Midbrain (tissue), 1 donor: ENCODE results near the gene KRTAP5-1.
A peak's percentile ranks its signal among the peaks of the same experiment; 100 is the strongest.

Experiments
- DNase-seq: peaks from one replicate; lab custom pipeline; 2025; lab: John Stamatoyannopoulos, UW

The KRTAP5-1 gene

DNA sequence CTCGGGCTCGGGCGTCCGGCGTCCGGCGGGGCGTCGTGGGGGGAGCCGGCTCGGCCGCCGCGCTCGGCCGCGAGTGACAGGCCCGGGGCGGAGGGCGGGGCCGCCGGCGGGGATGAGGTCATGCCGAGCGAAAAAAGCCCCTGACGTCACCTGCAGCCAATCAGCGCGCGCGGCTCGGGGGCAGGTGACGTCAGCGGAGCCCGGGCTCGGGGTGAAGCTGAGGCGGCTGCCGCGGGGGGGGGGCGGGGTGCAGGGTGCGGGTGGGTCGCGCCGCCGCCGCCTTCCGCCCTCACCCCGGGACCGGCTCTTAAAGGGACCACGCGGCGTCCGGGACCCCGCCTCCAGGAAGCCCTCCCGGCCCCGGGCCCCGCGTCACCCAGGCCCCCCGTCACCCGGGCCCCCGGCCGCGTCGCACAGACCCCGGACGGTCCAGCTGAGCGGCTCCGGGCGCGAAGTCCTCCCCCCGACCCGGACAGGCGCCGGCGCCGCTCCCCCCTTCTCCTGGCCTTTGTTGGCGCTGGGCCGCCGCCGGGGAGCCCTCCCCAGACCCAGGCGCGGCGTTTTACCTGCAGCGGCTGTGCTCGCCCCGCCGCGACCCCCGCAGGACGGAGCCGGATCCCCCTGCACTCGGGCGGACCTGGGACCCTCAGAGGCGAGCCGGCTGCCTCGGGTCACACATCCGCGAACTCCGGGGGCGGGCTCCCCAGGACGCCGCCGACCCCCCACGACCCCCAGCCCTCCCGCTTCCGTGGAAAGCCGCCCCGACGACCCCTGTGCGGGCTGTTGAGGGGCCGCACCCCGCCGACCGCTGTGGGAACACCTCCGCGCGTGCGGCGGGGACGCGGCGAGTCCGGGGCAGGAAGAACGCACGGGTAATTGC lies 12.6 kb downstream of the KRTAP5-1 start, which contains the start of gene DUSP8:
DUSP8 (minus strand) TSS at position 75 of the 880 bp plus-strand sequence. CDS start 6,445 bp downstream, outside the sequence.
- peak; percentile 90 for DNase-seq

DNA sequence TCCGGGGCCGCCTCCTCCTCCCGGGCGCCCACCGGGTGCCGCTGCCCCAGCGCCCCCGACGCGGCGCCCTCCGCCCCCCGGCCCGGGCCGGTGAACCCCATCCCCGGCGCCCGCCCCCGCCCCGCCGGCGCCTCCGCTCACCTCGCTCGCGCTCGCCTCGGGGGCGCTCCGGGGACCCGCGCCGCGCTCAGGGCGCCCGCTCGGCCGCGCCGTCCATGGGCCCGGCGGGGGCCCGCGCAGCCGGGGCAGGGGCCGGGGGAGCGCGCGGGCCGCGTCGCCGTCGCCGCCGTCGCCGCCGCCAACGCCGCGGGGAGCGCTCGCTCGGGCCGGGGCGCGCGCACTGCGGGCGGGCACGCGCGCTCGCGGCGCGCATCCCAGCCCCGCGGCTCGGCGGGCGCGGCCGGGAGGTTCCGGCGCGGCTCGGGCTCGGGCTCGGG lies 13.3 kb downstream of the KRTAP5-1 start:
- no peak for DNase-seq

- no peak for DNase-seq
These were observed 14.0 kb downstream of the KRTAP5-1 start for GRCh38 chr11:1570896-1571759.

DNA sequence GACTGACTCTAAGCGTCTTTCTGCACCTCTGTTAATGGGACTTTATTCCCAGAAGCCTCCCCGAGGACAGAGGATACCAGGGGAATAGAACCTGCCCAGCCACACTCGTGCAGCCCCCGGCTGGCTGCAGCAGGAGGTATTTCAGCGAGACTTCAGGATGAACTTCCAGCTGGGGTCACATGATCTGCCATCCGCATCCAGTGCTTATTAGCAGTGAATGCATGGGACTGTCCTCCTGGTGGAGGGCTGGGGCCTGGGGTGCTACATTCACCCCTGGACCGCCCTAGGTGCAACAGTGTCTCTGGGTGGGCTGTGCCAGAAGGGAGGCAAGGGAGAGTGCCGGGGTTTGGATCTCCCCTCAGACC lies 14.6 kb downstream of the KRTAP5-1 start:
- no peak for DNase-seq

- DNase-seq: no peak
These were observed 15.1 kb downstream of the KRTAP5-1 start for GRCh38 chr11:1570001-1570453.

DNA sequence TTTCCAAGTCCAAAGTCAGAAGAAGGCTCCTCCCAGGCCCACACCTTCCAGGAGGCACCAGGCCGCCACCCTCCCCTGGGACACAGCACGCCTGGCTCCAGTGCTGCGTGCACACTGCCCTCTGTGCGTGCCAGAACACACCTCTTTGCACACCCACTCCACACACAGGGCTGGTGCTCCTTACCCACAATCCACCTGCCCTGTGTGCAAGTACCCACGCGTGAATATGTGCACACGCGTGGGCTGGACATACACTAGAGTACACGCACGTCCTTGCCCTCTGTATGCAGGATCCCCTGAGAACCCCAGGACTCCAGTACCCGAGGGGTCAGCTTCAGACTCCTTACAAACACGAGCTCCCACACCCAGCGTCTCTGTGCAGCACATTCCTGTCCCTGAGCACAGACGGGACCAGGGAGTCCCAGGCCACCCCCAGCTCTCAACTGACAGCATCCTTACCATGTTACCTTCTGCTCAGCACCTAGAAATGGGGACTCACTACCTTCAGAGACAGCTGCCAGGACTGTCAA lies 15.8 kb downstream of the KRTAP5-1 start:
- DNase-seq: no peak

DNA sequence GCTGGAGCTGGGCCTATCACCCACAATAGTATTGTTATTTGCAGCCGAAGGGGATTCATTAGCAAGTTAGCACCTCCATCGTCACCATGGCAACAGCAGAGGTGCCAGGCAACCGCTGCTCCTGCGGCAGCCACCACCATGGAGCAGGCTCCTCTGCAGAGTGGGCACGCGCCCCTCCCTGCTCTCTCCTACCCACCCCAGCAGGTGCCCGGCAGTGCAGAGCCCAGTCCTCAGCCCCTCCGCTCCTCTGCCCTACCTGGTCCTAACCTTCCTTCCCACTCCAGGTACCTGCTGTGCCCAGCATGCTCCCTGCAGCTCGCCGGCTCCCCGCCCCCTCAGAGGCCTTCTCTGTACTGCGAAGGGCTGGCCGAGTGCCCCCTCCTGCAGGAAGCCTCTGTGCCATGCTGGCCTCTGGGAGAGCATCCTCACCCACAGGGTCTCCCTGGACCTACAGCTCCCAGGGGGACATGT lies 16.6 kb downstream of the KRTAP5-1 start:
- no peak for DNase-seq

- no peak for DNase-seq
These were observed 17.4 kb downstream of the KRTAP5-1 start for GRCh38 chr11:1567721-1568100.

GRCh38 chr11:1567052-1567720 lies 17.9 kb downstream of the KRTAP5-1 start:
- DNase-seq: no peak

DNA sequence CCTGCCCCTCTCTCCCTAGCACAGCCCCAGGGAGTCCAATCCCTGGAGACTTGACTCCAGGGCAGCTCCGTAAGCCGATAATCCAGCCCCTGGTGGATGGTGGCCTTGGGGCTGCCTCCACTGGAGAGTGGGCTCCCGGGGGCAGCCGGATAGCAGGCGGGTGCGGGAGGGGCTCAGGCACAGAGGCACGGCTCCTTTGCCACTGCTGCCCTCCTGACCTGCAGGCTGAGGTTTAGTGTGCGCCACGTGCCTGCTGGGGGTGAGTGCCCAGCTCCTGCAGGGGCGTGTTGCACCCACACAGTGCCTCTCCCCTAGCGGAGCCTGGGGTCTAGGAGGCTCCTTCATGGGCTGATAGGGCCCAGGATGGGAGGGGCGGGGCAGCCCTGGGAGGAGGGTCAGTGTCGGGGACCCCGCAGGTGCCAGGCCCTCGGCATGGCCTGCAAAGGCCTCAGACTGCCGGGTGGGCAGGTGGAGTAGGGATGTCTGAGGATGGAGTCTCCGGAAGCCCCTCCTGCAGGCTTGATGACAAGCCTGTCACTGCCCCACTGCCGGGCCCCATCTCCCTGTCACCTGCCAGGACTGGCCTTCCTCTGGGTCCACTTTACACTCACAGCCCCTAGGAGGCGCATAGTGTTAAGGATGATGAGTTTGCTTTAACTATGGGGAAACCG lies 18.6 kb downstream of the KRTAP5-1 start:
- no peak for DNase-seq

DNA sequence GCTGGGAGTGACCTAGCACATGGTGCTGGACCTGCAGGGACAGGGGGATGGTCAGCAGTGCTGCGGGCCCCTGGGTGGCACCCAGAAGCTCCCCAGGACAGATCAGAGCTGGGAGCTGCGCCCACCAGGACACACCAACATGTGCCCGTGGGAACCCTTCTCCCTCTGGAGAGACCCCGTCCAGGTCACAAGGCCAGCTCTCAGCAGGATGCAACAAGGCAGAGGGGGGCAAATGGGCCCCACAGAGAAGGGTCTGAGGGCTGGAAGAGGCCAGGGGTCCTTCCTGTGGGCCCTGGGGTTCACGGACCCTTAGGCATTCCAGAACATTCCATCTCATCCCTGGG lies 19.2 kb downstream of the KRTAP5-1 start:
- DNase-seq: no peak

DNA sequence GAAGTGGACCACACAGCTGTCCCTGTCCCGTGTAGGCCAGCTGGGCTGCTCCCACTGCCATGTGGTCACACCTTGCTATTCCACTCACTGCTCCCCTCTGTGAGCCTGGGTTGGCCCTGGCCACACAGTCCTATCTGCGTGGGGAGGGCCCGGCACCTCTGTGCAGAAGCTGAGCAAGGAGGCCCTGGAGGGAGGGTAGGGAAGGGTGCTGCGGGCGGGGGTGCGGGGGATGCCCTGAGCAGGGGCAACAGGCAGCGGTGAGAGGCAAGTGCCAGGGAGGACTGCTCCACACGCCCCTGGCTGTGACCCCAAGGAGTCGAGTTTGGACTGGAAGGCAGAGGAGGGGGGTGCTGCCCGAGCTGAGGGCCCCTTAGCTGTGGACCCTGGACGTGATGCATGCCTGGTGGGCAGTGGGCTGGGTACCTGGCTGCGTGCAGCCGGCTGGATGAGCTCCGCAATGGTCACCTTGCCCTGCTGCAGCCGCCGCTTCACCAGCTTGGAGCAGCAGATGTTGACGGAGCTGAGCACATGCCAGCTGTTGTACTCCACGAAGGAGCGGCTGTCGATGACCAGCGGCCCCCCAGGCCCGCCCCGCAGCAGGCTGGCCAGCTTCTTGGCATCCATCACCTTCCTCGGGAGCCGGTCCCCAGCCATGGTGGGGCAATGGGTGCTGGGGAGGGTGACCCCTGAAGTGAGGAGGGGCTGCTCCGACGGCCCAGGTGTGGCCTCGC lies 19.7 kb downstream of the KRTAP5-1 start:
- no peak for DNase-seq

- DNase-seq: peak; percentile 27
These were observed 20.4 kb downstream of the KRTAP5-1 start for GRCh38 chr11:1564535-1565172.

GRCh38 chr11:1563697-1564534 lies 21.2 kb downstream of the KRTAP5-1 start:
- DNase-seq: no peak

- DNase-seq: no peak
These were observed 21.9 kb downstream of the KRTAP5-1 start for GRCh38 chr11:1563149-1563638.

- no peak for DNase-seq
These were observed 22.5 kb downstream of the KRTAP5-1 start for GRCh38 chr11:1562469-1563148.

GRCh38 chr11:1561955-1562354 lies 23.1 kb downstream of the KRTAP5-1 start:
- DNase-seq: no peak

DNA sequence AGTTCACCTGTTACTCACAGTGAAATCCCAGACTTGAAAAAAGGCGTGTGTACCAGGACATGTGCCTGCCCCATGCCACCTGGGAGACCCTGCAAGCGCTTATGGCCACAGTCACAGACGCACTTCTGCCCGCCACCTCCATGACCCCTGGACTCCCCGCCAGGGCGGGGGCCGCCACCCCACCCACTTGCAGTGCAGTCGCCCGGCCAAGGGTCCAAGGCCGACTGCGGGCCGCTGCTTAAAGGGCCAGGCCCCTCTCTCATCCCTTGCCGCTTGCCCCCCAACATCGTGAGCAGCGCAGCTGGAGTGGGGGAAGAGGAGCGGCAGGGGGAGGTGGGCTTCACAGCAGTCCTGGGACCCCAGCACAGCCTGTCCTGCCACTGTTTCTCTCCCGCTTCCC lies 23.8 kb downstream of the KRTAP5-1 start:
- no peak for DNase-seq
